Psoas muscle (tissue), 8 donors: ENCODE measurements around the gene PPARG. TPM values are rescaled to one million over a fixed set of nuclear protein-coding genes. Genes with fewer than 3 reads are reported as not detected.
"Not testable (repeated sequence)": the region's sequence is repeated elsewhere in the genome, so short reads cannot be mapped to it uniquely, and the experiment has no call there.

Experiments used
- ATAC-seq, 4 donors: fragments of 200-7000 bp; cut with Tn5 transposase; one replicate each; pipeline ENCODE4 v1.9.1; 2020; ENCODE audit warnings: moderate library complexity in 3 of 4, mild to moderate bottlenecking in 2 of 4
- DNase-seq, 2 donors: peaks; one replicate each; pipeline ENCODE4 v3.0.0-alpha.2; 2020
- H3K27ac ChIP-seq: fragments of 200-600 bp; one replicate; pipeline ENCODE4 v1.8.0; 2022
- H3K27me3 ChIP-seq, 3 donors: fragments of 200-600 bp in 1 of 3; one replicate each; pipeline versions ENCODE4 v1.6.1 to v1.8.0; 2013 to 2022; ENCODE audit warnings: low read length in 2 of 3, mild to moderate bottlenecking in 2 of 3, moderate library complexity in 1 of 3; ENCODE audit not compliant: insufficient read depth in 3 of 3
- H3K36me3 ChIP-seq, 2 donors: fragments of 200-600 bp in 1 of 2; one replicate each; pipeline versions ENCODE4 v1.6.1 to v1.8.0; 2013 to 2022; ENCODE audit warnings: low read depth in 1 of 2, mild to moderate bottlenecking in 1 of 2, moderate library complexity in 1 of 2; ENCODE audit not compliant: insufficient read depth in 1 of 2
- H3K4me1 ChIP-seq: fragments of 200-600 bp; one replicate; pipeline ENCODE4 v1.8.0; 2022
- H3K4me3 ChIP-seq: fragments of 200-600 bp; one replicate; pipeline ENCODE4 v1.8.0; 2022; ENCODE audit warnings: mild to moderate bottlenecking
- H3K9me3 ChIP-seq: fragments of 200-600 bp; one replicate; pipeline ENCODE4 v1.8.0; 2022
- CTCF ChIP-seq: fragments of 200-600 bp; IDR thresholded peaks from one replicate; pipeline ENCODE4 v1.8.0; 2022; ENCODE audit warnings: antibody characterized with exemption
- WGBS, 3 donors: extraction: QIAGEN DNeasy Blood & Tissue Kit; methylation state at CpG; one replicate each; pipeline versions ENCODE4 v1.1.6 to v1.1.7; 2013; 5-methylcytosine and 5-hydroxymethylcytosine counted together
- intact Hi-C, 2 donors: fragments of 100-400 bp; cut with DNase I; formaldehyde crosslinking; loops; one replicate each; pipeline versions ENCODE4 v1.11.0 to v1.14.2; 2022
- polyA plus RNA-seq, 3 donors: library from polyadenylated mRNA; stranded (reverse); fragments of 200-250 nt; gene quantifications; one replicate each; pipeline ENCODE4 v1.2.3, GENCODE V29; 2013
- total RNA-seq, 4 donors: library from RNA; stranded (reverse); fragmentation: NEBNext Ultra II Directional in 2 of 4; extraction: Animal tissue kit (Norgen Biotek cat#: 25700) in 2 of 4; gene quantifications; one replicate each; pipeline versions ENCODE4 v1.2.1 to v1.2.4, GENCODE V29; 2021 to 2023
- donor health status: healthy with polysubstance abuse.
- donor health status: DM: no; HTN: no; CAD: no; lungs with moderate emphysema.
- donor health status: Bipolar disorder and iron deficiency.
- donor health status: healthy.
- donor health status: DM: yes; HTN: yes; CAD: no.
- donor health status: DM: no; HTN: no; CAD: no.
- donor health status: DM: no; HTN: no; CAD: no.
- donor health status: DM: yes; HTN: yes; CAD: no.

The PPARG gene
- total and polyA plus RNA-seq, 7 donors: 3.1 to 6.8 (median 4.3) TPM

GRCh38 chr3:12275974-12276650 lies 12.8 kb upstream of the PPARG start:
- no peak for DNase-seq
- peaks cover 0 to 3% (median 0%) of the 10 kb centered on the region in 3 donors for H3K27me3 ChIP-seq
- no peak overlapping the region for H3K27ac ChIP-seq
- no peaks in the 10 kb centered on the region for H3K36me3 ChIP-seq
- WGBS, 3 donors: 57 to 61% (median 57%) methylated on average over 3 of the region's 3 CpGs
- no peak overlapping the region for H3K4me3 ChIP-seq
- no peak for TF ChIP-seq CTCF
- H3K9me3 ChIP-seq: no peaks in the 10 kb centered on the region
- ATAC-seq: no peak
- intact Hi-C loops: no loop called here
- no peaks in the 10 kb centered on the region for H3K4me1 ChIP-seq

GRCh38 chr3:12276827-12277226 lies 12.0 kb upstream of the PPARG start:
- H3K4me1 ChIP-seq, DNase-seq, ATAC-seq, H3K27ac ChIP-seq, H3K27me3 ChIP-seq, intact Hi-C loops, H3K36me3 ChIP-seq, H3K4me3 ChIP-seq, H3K9me3 ChIP-seq: not testable (repeated sequence)
- whole genome bisulfite sequencing, 3 donors: 93 to 96% (median 95%) methylated on average over 5 of the region's 5 CpGs

- no peak for TF ChIP-seq CTCF
- ATAC-seq (no peak), DNase-seq (no peak)
- 83 to 91% (median 83%) methylated on average over 3 of the region's 3 CpGs for WGBS, 3 donors
- Histone ChIP-seq H3K36me3 (no peaks in the 10 kb centered on the region), H3K9me3 (no peaks in the 10 kb centered on the region), H3K4me3 (no peak overlapping the region), H3K4me1 (no peaks in the 10 kb centered on the region), H3K27me3 (peaks cover 0 to 3% (median 0%) of the 10 kb centered on the region in 3 donors), H3K27ac (no peak overlapping the region)
- intact Hi-C loops: no loop called here
These were observed 10.3 kb upstream of the PPARG start for GRCh38 chr3:12278566-12278965.

GRCh38 chr3:12279591-12280326 lies 9.1 kb upstream of the PPARG start:
- no peaks in the 10 kb centered on the region for H3K36me3 ChIP-seq
- WGBS, 3 donors: 85 to 88% (median 88%) methylated on average over 10 of the region's 10 CpGs

More at GRCh38 chr3:12279591-12280326, 9.1 kb upstream of the PPARG start:
- Histone ChIP-seq H3K4me1 (no peaks in the 10 kb centered on the region), H3K9me3 (no peaks in the 10 kb centered on the region), H3K27me3 (peaks cover 0 to 3% (median 0%) of the 10 kb centered on the region in 3 donors), H3K27ac (no peak overlapping the region), H3K4me3 (no peak overlapping the region)
- no peak for TF ChIP-seq CTCF
- no peak for DNase-seq
- intact Hi-C loops: no loop called here
- ATAC-seq: no peak
